ENCODE measurements around the gene PPP2R5D.
"Not testable (repeated sequence)": the region's sequence is repeated elsewhere in the genome, so short reads cannot be mapped to it uniquely, and the experiment has no call there.

Gene PPP2R5D

DNA sequence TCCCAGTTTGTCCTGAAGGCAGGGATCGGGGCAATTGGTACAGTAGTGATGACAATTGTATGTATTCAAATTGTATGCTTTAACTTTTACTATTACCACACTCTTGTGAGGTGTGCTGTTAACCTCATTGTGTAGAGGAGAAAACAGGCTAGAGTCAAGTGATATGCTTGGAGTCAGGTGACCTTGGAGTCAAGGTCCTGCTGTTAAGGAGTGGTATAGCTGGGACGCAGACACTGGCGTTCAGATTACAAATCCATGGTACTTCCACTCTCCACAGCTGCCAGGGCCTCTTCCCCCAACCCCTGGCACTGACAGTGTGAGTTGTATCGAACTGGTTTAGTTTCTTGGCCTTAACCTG is 44.6 kb upstream of the PPP2R5D start:
- no peak overlapping the region for H3K27ac ChIP-seq
- TF ChIP-seq, protein P1, sequence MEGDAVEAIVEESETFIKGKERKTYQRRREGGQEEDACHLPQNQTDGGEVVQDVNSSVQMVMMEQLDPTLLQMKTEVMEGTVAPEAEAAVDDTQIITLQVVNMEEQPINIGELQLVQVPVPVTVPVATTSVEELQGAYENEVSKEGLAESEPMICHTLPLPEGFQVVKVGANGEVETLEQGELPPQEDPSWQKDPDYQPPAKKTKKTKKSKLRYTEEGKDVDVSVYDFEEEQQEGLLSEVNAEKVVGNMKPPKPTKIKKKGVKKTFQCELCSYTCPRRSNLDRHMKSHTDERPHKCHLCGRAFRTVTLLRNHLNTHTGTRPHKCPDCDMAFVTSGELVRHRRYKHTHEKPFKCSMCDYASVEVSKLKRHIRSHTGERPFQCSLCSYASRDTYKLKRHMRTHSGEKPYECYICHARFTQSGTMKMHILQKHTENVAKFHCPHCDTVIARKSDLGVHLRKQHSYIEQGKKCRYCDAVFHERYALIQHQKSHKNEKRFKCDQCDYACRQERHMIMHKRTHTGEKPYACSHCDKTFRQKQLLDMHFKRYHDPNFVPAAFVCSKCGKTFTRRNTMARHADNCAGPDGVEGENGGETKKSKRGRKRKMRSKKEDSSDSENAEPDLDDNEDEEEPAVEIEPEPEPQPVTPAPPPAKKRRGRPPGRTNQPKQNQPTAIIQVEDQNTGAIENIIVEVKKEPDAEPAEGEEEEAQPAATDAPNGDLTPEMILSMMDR (conservative IDR thresholded peaks at IDR 0.05): no peak

DNA sequence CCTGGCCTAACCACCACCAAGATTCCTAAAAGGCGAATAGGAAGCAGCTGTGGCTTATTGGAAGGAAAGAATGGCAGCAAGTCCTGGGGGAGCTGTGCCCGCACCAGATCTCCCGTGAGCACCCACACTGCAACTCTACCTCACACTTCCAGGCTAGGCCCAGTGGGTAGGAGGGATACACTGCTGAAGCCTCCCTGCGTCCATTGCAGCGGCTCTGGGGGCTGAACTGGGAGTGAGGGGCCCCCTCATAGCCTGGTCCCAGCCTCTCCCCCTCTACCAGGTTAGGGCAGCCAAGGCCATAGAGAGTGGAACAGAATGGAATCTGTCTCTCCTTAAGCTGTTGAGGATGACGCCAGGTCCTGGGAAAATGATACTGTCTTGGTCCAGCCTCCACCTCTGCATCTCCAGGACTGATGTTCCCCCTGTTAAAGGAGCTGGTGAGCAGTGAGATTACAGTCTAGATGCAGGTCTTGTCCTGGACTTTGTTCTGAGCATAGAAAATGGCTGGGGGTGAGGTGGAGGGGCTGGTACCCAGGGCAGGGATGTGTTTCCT is 43.8 kb upstream of the PPP2R5D start:
- TF ChIP-seq, protein P1 (conservative IDR thresholded peaks at IDR 0.05): no peak
- no peak overlapping the region for H3K27ac ChIP-seq

DNA sequence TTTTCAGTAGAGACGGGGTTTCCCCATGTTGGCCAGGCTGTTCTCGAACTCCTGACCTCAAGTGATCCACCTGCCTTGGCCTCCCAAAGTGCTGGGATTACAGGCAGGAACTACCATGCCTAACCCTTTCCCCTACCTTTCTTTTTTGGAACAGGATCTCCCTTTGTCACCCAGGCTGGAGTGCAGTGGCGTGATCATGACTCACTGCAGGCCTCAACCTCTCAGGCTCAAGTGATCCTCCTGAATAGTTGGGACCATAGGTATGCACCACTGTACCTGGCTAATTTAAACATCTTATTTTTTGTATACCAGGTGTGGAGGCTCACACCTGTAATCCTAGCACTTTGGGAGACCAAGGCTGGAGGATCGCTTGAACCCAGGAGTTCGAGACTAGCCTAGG is 43.0 kb upstream of the PPP2R5D start:
- H3K27ac ChIP-seq: not testable (repeated sequence)

DNA sequence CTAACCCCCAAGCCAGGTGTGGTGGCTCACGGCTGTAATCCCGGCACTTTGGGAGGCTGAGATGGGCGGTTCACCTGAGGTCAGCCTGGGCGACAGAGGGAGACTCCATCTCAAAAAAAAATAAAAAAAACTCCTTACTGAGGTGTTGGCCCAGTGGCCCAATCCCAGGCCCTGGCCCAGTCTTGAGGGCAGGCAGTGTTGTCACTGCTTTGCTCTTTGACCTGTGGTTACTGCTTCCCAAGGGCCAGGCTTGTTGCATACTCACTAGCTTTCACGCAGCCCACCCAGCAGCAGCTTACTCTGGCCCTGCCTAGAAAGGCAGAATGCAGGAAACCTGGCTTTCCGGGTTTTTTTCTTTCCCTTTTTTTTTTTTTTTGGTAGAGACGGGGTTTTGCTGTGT is 41.9 kb upstream of the PPP2R5D start:
- TF ChIP-seq, protein P1 (conservative IDR thresholded peaks at IDR 0.05): no peak
- no peak overlapping the region for H3K27ac ChIP-seq

DNA sequence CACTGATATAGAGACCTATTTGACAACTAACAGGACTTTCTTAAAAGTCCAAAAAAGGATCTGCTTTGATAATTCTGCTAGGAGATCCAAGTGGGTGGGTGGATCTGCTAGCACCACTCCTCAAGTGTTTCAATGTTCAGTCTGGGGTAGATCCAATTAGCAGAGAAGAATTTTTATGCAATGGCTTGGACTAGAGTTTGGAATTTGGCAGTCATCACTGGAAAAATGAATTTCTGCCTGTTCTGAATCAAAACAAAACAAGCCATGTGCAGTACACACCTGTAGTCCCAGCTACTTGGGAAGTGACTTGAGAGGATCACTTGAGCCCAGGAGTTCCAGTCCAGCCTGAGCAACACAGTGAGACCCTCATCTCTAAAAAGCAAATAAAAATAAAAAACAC is 36.4 kb upstream of the PPP2R5D start:
- TF ChIP-seq, protein P1 (conservative IDR thresholded peaks at IDR 0.05): no peak
- H3K27ac ChIP-seq: no peak overlapping the region

DNA sequence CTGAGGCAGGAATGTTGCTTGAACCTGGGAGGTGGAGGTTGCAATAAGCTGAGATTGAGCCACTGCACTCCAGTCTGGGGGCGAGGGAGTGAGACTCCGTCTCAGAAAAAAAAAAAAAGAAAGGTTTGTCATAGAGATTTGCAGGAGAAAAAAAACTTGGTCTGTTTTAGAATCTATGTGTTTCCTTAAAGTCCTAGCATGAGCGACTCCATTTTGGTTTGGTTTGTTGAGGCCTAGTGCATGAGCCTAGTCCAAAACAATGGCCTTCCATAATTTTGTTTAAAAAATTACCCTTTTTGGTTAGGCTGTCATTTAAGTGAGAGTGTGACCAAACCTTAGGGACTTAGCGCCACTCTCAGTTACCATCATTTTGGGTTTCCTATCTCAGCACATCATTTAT is 32.0 kb upstream of the PPP2R5D start:
- TF ChIP-seq, protein P1 (conservative IDR thresholded peaks at IDR 0.05): no peak
- no peak overlapping the region for H3K27ac ChIP-seq

DNA sequence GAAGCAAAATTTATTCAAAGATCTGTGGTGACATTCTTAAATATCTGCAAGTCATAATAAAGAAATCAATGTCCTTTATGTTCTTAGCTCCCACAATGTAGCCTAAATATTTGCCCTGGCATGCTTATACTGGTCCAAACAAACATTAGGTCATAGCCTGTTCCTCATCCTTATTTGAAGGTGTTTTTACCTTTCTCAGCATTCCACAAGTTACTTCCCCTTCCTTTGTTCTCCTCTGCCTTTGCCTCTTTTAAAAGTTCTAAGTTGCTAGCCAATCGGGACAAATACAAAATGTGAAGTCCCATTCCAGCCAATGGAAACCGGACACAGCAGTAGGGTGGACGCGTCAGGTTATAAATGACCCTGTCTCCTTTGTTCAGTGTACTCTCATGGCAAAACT is 30.0 kb upstream of the PPP2R5D start:
- H3K27ac ChIP-seq: peak overlapping the region; percentile 44

DNA sequence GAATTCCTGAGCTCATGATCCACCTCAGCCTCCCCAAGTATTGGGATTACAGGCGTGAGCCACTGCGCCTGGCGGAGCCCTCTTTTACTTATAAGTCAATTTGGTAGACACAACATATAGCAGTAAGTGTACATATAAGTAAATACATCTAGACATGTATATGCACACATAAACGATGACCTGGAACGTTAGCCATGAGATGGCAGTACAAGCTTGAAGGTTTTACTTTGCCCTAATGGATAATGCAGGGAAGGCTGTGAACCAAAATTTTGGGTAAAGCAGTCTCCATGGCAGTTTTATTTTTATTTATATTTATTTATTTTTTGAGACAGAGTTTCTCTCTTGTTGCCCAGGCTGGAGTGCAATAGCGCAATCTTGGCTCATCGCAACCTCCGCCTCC is 26.2 kb upstream of the PPP2R5D start:
- TF ChIP-seq, protein P1 (conservative IDR thresholded peaks at IDR 0.05): no peak
- no peak overlapping the region for H3K27ac ChIP-seq

DNA sequence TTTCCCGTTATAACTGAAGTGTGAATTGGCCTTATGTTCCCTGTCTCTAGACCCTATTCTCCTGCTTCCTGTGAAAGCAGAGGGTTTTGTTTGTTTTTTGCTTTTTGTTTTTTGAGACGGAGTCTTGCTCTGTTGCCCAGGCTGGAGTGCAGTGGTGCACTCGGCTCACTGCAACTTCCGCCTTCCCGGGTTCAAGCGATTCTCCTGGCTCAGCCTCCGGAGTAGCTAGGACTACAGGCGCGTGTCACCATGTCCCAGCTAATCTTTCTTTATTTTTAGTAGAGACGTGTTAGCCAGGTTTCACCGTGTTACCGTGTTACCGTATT is 24.5 kb upstream of the PPP2R5D start:
- TF ChIP-seq, protein P1 (conservative IDR thresholded peaks at IDR 0.05): no peak
- peak overlapping the region; percentile 78 for H3K27ac ChIP-seq
